IPS DF 4.7 (cell line): ENCODE measurements around the gene CHCHD1.
"Not testable (repeated sequence)": the region's sequence is repeated elsewhere in the genome, so short reads cannot be mapped to it uniquely, and the experiment has no call there.

Experiments used
- DNase-seq: peaks from one replicate; pipeline ENCODE4 v3.0.0-alpha.2; 2013; ENCODE audit warnings: low spot score; ENCODE audit errors: extremely low read depth

The CHCHD1 gene

GRCh38 chr10:73768881-73769280, 13.0 kb upstream of the CHCHD1 start:
- no peak for DNase-seq

GRCh38 chr10:73769396-73769795, 12.5 kb upstream of the CHCHD1 start:
- no peak for DNase-seq

- DNase-seq = no peak
Measured at GRCh38 chr10:73771722-73772280, 10.0 kb upstream of the CHCHD1 start.

- no peak for DNase-seq
Measured at GRCh38 chr10:73772281-73773151, 9.3 kb upstream of the CHCHD1 start.

DNA sequence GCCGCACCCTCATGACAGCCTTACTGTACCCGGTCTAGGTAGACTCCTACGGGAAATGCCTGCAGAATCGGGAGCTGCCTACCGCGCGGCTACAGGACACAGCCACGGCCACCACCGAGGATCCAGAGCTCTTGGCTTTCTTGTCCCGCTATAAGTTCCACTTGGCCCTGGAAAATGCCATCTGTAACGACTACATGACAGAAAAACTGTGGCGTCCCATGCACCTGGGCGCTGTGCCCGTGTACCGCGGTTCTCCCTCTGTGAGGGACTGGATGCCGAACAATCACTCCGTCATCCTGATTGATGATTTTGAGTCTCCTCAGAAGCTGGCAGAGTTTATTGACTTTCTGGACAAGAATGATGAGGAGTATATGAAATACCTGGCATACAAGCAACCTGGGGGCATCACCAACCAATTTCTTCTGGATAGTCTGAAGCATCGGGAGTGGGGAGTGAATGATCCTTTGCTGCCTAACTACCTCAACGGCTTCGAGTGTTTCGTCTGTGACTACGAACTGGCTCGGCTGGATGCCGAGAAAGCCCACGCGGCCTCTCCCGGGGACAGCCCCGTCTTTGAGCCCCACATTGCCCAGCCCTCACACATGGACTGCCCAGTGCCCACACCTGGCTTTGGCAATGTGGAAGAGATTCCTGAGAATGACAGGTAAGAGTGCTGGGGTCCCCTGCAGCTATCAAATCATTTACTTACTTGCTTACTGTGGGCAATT, 8.5 kb upstream of the CHCHD1 start:
- DNase-seq = no peak

DNA sequence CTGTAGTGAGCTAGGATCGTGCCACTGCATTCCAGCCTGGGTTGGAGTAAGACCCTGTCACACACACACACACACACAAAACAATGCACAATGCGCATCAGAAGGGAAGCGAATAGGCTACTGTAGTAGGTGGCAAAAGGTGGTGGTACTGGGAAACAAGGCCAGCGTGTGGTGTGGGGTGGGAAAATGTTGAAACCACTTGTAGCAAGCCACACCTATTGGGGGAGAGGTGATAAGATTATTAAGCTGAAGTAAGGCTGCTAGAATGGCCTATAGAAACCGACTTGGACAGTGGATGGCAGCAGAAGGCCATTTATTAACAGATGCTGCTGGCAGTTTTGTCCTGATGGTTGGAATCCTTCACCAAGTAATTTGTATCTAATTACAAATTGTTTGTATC, 7.2 kb upstream of the CHCHD1 start:
- DNase-seq = no peak

DNA sequence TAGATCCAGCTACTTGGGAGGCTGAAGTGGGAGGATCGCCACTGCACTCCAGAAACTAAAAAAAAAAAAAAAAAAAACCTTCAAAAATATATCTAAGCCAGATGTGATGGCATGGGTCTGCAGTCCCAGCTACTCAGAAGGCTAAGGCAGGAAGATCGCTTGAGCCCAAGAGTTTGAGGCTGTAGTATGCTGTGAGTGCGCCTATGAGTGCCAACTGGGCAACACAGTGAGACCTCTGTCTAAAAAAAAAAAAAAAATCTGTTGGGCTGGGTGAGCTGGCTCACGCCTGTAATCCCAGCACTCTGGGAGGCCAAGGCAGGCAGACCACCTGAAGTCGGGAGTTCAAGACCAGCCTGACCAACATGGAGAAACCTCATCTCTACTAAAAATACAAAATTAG, 2.8 kb upstream of the CHCHD1 start:
- no peak for DNase-seq

GRCh38 chr10:73779539-73780197, 2.2 kb upstream of the CHCHD1 start:
- DNase-seq = no peak

DNA sequence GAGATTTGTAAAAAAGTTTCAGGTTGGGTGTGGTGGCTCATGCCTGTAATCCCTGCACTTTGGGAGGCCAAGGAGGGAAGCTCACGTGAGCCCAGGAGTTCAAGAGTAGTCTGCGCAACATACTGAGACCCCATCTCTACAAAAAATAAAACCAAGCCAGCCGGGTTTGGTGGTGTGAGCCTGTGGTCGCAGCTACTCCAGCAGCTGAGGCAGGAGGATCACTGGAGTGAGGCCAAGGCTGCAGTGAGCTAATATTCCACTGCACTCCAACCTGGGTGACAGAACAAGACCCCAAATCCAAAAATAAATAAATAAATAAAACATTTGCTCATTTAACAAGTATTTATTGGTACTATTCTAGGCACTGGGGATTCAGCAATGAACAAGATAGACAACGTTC, 1.5 kb upstream of the CHCHD1 start:
- no peak for DNase-seq

GRCh38 chr10:73780966-73781365, 882 bp upstream of the CHCHD1 start:
- no peak for DNase-seq

DNA sequence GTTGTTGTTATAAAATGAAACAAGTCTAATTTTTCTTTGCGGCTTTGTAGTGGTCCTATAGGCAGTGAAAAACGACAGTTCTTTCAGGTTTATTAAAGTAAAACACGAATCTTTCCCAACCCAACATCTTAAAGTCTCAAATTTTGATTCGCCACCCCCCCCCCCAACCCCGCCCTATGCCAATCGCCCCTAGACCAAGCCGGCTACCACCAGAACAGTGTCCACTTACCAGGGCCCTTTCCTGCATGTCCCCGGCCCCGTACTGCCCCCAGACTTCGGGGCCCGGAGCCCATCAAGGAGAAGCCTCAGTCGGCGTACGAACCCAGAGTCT, 335 bp upstream of the CHCHD1 start:
- no peak for DNase-seq

DNA sequence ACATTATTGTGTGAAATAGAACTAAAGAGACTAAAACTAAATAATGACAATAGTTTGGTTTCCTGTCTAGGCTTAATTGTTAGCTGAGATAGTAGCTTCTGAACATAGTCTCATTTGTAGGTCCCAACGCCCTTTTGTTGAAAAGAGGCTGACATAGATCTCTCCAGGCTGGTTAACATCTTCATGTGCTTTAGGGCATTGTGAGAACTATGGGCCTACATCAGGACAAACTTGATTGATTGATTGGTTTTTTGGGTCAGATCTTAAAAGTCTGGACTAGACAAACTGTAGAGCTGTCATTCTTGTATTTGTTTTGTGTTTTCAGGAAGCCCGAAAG, 869 bp downstream of the CHCHD1 start:
- no peak for DNase-seq

- DNase-seq = peak; percentile 71
Measured at GRCh38 chr10:73785211-73785720, 3.4 kb downstream of the CHCHD1 start, which contains the start of gene ZSWIM8. Gene ZSWIM8 (plus strand): TSS chr10:73785606. CDS start chr10:73785879, 273 bp downstream.

GRCh38 chr10:73785721-73786511, 4.1 kb downstream of the CHCHD1 start:
- DNase-seq = no peak

DNA sequence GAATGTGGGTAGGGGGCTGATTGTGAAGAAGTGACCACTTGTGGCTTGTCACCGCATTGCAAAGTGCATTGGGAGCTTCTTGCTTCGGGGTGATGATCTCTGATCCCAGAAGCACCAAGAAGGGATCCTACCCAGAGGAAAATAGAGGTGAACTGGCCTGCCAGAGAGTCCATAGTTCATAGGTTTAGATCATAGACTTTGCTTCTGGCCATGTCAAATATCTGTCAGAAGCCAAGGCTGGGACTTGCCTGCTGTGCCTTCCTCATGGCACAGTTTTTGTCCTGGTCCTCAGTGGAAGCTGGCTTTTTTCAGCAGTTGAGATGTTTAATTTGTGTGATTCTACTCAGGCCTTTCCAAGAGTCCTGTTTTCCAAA, 4.7 kb downstream of the CHCHD1 start:
- no peak for DNase-seq

GRCh38 chr10:73787031-73787800, 5.4 kb downstream of the CHCHD1 start:
- not testable (repeated sequence) for DNase-seq

DNA sequence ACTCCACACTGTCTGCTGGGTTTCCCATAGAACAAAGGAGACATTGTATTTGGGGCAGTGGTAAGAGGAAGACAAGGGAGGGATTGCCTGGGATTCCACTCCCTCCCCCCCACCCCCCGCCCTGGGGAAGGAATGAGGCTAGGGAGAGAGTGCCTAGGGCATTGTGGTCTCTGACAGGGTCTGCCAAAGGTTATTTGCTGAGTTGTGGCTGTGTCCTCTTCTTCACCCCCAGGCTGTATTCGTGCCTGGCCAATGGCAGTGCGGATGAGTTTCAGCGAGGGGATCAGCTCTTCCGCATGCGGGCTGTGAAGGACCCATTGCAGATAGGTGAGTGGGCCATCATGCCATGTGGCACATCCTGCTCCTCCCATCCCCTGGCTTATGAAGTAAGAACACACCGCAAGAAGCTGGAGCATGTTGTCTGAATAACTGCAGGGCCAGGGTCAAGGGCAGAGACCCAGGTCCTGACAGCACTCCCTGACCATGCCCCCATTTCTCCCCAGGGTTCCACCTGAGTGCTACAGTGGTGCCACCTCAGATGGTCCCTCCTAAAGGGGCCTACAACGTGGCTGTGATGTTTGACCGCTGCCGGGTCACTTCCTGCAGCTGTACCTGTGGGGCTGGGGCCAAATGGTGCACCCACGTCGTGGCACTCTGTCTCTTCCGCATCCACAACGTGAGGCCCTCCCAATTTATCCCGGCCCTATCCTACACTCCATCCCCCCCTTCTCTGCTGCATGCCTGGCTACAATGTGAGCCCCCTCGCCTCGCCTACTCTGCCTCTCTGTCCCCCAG, 7.2 kb downstream of the CHCHD1 start:
- no peak for DNase-seq

- no peak for DNase-seq
Measured at GRCh38 chr10:73789659-73790055, 7.8 kb downstream of the CHCHD1 start.

DNA sequence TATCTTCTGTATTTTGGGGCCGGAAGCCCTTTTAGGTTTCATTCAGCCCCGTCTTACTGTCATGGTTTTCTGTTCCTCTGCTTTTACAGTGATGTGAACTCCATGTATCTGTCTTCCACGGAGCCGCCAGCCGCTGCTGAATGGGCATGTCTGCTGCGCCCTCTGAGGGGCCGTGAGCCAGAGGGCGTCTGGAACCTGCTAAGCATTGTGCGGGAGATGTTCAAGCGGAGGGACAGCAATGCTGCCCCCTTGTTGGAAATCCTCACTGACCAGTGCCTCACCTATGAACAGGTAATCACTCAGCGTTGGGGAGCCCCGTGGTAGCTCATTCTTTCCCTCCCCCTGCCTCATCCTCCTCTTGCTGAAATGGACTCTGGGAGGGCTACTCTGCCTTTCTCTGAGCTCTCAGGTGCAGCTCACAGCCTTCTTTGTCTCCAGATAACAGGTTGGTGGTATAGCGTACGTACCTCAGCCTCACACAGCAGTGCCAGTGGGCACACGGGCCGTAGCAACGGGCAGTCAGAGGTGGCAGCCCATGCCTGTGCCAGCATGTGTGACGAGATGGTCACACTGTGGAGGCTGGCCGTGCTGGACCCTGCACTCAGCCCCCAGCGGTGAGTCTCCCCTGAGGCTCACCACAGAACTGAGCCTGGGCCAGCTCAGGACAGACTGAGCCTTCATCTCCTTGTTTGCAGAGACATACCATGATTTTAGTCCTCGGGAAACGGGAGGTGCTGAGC, 9.2 kb downstream of the CHCHD1 start:
- DNase-seq = no peak
